GM12878 (cell line): ENCODE measurements around the gene TXNDC8. TPM values are rescaled to one million over a fixed set of nuclear protein-coding genes. Genes with fewer than 3 reads are reported as not detected.

Experiments
- BCL11A ChIP-seq: IDR thresholded peaks from 2 replicates; pipeline ENCODE4 v1.6.1; 2011; ENCODE audit warnings: low read depth, low read length
- CREB1 ChIP-seq: IDR thresholded peaks from 2 replicates; pipeline ENCODE4 v1.6.1; 2012; ENCODE audit warnings: low read depth, mild to moderate bottlenecking, inconsistent platforms
- EGR1 ChIP-seq, 2 experiments: IDR thresholded peaks; 1 replicate in 1 of 2; 2 replicates in 1 of 2; pipeline ENCODE4 v1.6.1; 2011 to 2012; ENCODE audit warnings: low read depth in 2 of 2, low read length in 2 of 2, borderline replicate concordance in 1 of 2, mild to moderate bottlenecking in 1 of 2, moderate library complexity in 1 of 2
- EP300 ChIP-seq, 2 experiments: fragments of 150-350 bp in 1 of 2; IDR thresholded peaks; 2 replicates each; pipeline ENCODE4 v1.6.1; 2011 to 2012; ENCODE audit warnings: low read depth in 2 of 2, low read length in 2 of 2, borderline replicate concordance in 1 of 2, improper control_type of control experiment in 1 of 2, inconsistent platforms in 1 of 2; ENCODE audit not compliant: control insufficient read depth in 1 of 2
- FOXK2 ChIP-seq: fragments of 450-650 bp; IDR thresholded peaks from 2 replicates; pipeline ENCODE4 v1.6.1; 2017; ENCODE audit warnings: mild to moderate bottlenecking, moderate library complexity
- IRF3 ChIP-seq: fragments of 450-650 bp; IDR thresholded peaks from 2 replicates; pipeline ENCODE4 v1.6.1; 2014; ENCODE audit warnings: mild to moderate bottlenecking
- MEF2A ChIP-seq: IDR thresholded peaks from 2 replicates; pipeline ENCODE4 v1.6.1; 2011; ENCODE audit warnings: low read depth, mild to moderate bottlenecking, low read length, moderate library complexity; ENCODE audit not compliant: insufficient read depth
- MYB ChIP-seq: fragments of 150-350 bp; IDR thresholded peaks from 2 replicates; pipeline ENCODE4 v1.6.1; 2014; ENCODE audit warnings: mild to moderate bottlenecking, low read depth, low read length, borderline replicate concordance
- MYC ChIP-seq: IDR thresholded peaks from 2 replicates; pipeline ENCODE4 v1.6.1; 2011; ENCODE audit warnings: mild to moderate bottlenecking, low read length, moderate library complexity, inconsistent platforms; ENCODE audit not compliant: insufficient read depth, insufficient replicate concordance, insufficient read length, severe bottlenecking
- NBN ChIP-seq: fragments of 450-650 bp; IDR thresholded peaks from 2 replicates; pipeline ENCODE4 v1.6.1; 2016
- NFYB ChIP-seq: IDR thresholded peaks from 2 replicates; pipeline ENCODE4 v1.6.1; 2011; ENCODE audit warnings: low read depth, mild to moderate bottlenecking, low read length, improper control_type of control experiment, moderate library complexity; ENCODE audit not compliant: insufficient read depth
- RB1 ChIP-seq: fragments of 450-650 bp; formaldehyde crosslinking; IDR thresholded peaks from 2 replicates; pipeline ENCODE4 v1.6.1; 2017; ENCODE audit warnings: mild to moderate bottlenecking, borderline replicate concordance
- SUPT20H ChIP-seq: IDR thresholded peaks from 2 replicates; pipeline ENCODE4 v1.6.1; 2011; ENCODE audit warnings: low read depth, mild to moderate bottlenecking, low read length, moderate library complexity, borderline replicate concordance; ENCODE audit not compliant: control insufficient read depth
- ZBTB4 ChIP-seq: fragments of 450-650 bp; formaldehyde crosslinking; IDR thresholded peaks from 2 replicates; pipeline ENCODE4 v1.4.0; 2022; ENCODE audit warnings: mild to moderate bottlenecking, moderate library complexity
- ZNF217 ChIP-seq: fragments of 450-650 bp; IDR thresholded peaks from 2 replicates; pipeline ENCODE4 v1.6.1; 2017; ENCODE audit warnings: antibody characterized with exemption, mild to moderate bottlenecking
- ZNF622 ChIP-seq: fragments of 450-650 bp; IDR thresholded peaks from 2 replicates; pipeline ENCODE4 v1.6.1; 2017; ENCODE audit warnings: mild to moderate bottlenecking, inconsistent platforms
- polyA plus RNA-seq, 11 experiments: library from polyadenylated mRNA; depleted of rRNA in 4 of 11; unstranded in 6 of 11; stranded (reverse) in 5 of 11; fragments of >200 nt; fragmentation: Nextera tagmentation in 4 of 11; fragmentation: Illumina TruSeq in 1 of 11; extraction: Ambion mirVana in 4 of 11; extraction: Trizol in 1 of 11; gene quantifications; 1 replicate in 1 of 11; 2 replicates in 10 of 11; pipeline versions ENCODE4 v1.2.1 to v1.2.3, GENCODE V29; 2011 to 2016; ENCODE audit warnings: inconsistent platforms in 2 of 11, missing spikeins in 2 of 11, low read depth in 1 of 11
- total RNA-seq, 4 experiments: library from RNA; depleted of rRNA in 3 of 4; stranded (reverse); fragments of >200 nt in 3 of 4; fragmentation: Illumina TruSeq in 1 of 4; extraction: Trizol in 1 of 4; gene quantifications; 2 replicates each; pipeline versions ENCODE4 v1.2.1 to v1.2.3, GENCODE V29; 2013 to 2021
- TF ChIP-seq, protein P1 (sequence below): IDR thresholded peaks from 2 replicates; pipeline ENCODE4 v1.6.1; 2012; ENCODE audit warnings: low read depth, low read length, improper control_type of control experiment
- TF ChIP-seq, protein P2 (sequence below): fragments of 450-650 bp; formaldehyde crosslinking; IDR thresholded peaks from 2 replicates; pipeline ENCODE4 v1.4.0; 2020; ENCODE audit warnings: mild to moderate bottlenecking, moderate library complexity
- TF ChIP-seq, protein P3 (sequence below): fragments of 450-650 bp; IDR thresholded peaks from 2 replicates; pipeline ENCODE4 v1.6.1; 2016; ENCODE audit warnings: mild to moderate bottlenecking

Gene TXNDC8
- total and polyA plus RNA-seq, 10 of the 15 experiments (the other 5 are each of a cell fraction or from before 2014, with no cell fraction given): not detected

GRCh38 chr9:110255463-110256379, 81.9 kb downstream of the TXNDC8 start (continued):
- TF ChIP-seq ZBTB4 (CRISPR knock-in tag) (no peak), SUPT20H (no peak), RB1 (no peak; the same call in 1 of the 2 replicates), ZNF217 (no peak), IRF3 (no peak), FOXK2 (no peak), EGR1 (IDR thresholded peaks at IDR 0.05; ENCODE audit: borderline replicate concordance in 1 of 2, low read depth in 2 of 2, low read length in 2 of 2) (no peak), MYB (no peak), EP300 (IDR thresholded peaks at IDR 0.05; ENCODE audit: borderline replicate concordance in 1 of 2, control insufficient read depth in 1 of 2, low read depth in 2 of 2, low read length in 2 of 2) (no peak), NBN (no peak), CREB1 (0 out of 2 replicates have a peak, but pooled peaks have one; percentile 16), ZNF622 (no peak), MYC (peak; percentile 73), MEF2A (no peak), BCL11A (no peak), NFYB (no peak)
- TF ChIP-seq, protein P1, sequence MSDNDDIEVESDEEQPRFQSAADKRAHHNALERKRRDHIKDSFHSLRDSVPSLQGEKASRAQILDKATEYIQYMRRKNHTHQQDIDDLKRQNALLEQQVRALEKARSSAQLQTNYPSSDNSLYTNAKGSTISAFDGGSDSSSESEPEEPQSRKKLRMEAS: peak; percentile 50; the same call in 1 of the 2 replicates
- TF ChIP-seq, protein P2, sequence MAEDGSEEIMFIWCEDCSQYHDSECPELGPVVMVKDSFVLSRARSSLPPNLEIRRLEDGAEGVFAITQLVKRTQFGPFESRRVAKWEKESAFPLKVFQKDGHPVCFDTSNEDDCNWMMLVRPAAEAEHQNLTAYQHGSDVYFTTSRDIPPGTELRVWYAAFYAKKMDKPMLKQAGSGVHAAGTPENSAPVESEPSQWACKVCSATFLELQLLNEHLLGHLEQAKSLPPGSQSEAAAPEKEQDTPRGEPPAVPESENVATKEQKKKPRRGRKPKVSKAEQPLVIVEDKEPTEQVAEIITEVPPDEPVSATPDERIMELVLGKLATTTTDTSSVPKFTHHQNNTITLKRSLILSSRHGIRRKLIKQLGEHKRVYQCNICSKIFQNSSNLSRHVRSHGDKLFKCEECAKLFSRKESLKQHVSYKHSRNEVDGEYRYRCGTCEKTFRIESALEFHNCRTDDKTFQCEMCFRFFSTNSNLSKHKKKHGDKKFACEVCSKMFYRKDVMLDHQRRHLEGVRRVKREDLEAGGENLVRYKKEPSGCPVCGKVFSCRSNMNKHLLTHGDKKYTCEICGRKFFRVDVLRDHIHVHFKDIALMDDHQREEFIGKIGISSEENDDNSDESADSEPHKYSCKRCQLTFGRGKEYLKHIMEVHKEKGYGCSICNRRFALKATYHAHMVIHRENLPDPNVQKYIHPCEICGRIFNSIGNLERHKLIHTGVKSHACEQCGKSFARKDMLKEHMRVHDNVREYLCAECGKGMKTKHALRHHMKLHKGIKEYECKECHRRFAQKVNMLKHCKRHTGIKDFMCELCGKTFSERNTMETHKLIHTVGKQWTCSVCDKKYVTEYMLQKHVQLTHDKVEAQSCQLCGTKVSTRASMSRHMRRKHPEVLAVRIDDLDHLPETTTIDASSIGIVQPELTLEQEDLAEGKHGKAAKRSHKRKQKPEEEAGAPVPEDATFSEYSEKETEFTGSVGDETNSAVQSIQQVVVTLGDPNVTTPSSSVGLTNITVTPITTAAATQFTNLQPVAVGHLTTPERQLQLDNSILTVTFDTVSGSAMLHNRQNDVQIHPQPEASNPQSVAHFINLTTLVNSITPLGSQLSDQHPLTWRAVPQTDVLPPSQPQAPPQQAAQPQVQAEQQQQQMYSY: no peak
- TF ChIP-seq, protein P3, sequence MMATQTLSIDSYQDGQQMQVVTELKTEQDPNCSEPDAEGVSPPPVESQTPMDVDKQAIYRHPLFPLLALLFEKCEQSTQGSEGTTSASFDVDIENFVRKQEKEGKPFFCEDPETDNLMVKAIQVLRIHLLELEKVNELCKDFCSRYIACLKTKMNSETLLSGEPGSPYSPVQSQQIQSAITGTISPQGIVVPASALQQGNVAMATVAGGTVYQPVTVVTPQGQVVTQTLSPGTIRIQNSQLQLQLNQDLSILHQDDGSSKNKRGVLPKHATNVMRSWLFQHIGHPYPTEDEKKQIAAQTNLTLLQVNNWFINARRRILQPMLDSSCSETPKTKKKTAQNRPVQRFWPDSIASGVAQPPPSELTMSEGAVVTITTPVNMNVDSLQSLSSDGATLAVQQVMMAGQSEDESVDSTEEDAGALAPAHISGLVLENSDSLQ: no peak
